Erythroblast (primary cell): ENCODE results near the gene KBTBD4.

Experiments used
- GATA1 ChIP-seq: IDR thresholded peaks from 2 replicates; pipeline ENCODE4 v1.6.1; 2011; ENCODE audit warnings: low read depth, mild to moderate bottlenecking, control low read depth, low read length, moderate library complexity
- POLR2A ChIP-seq: IDR thresholded peaks from 2 replicates; pipeline ENCODE4 v1.6.1; 2011; ENCODE audit warnings: mild to moderate bottlenecking, low read length

DNA sequence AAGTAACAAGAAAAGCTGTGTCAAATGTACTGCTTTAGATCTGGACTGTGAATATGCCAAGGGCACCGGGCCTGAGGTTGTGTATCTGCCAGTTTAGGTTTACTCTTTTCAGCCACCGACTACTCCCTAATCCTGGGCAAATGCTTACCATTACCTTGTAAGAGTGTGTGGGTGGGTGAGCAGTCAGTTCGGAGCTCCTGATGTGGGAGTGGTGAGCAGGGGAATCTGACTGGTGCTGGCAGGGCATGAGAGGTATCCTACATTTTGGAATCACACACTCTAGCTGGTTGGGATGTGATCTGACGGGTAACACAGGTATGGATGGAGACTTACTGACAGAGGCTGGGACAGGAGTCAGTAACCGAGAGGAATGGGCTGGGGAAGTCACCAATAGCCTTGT, 5.1 kb upstream of the KBTBD4 start:
- TF ChIP-seq POLR2A (no peak), GATA1 (no peak)
